HUDEP-2 (cell line): Measurements from ENCODE around the gene KRT39.

ENCODE experiments used
- DNase-seq, 76 experiments: peaks; one replicate each; lab custom pipeline; 2025; ENCODE audit not compliant: unreplicated experiment in 76 of 76; lab: John Stamatoyannopoulos, UW

Gene KRT39

DNA sequence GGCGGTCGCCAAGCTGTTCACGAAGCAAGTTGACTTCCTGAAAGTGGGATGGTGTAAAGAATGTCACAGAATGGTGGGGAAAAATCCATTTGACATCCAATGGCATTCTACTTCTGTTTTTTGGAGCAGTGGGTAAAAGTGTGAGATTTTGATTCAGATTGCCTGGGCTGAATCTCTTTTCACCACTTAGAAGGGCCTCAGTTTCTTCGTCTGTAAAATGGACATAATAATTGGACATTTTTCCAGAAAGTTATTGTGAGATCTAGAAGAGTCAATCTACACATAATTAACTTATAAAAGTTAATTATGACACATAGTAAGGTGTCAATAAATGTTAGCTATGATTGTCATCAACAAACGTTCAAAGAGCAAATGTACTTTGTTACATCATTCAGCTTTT, 14.4 kb upstream of the KRT39 start:
- no peak for DNase-seq

GRCh38 chr17:40980596-40980995, 13.8 kb upstream of the KRT39 start:
- no peak for DNase-seq

- DNase-seq = no peak
Measured at GRCh38 chr17:40980117-40980516, 13.4 kb upstream of the KRT39 start.

DNA sequence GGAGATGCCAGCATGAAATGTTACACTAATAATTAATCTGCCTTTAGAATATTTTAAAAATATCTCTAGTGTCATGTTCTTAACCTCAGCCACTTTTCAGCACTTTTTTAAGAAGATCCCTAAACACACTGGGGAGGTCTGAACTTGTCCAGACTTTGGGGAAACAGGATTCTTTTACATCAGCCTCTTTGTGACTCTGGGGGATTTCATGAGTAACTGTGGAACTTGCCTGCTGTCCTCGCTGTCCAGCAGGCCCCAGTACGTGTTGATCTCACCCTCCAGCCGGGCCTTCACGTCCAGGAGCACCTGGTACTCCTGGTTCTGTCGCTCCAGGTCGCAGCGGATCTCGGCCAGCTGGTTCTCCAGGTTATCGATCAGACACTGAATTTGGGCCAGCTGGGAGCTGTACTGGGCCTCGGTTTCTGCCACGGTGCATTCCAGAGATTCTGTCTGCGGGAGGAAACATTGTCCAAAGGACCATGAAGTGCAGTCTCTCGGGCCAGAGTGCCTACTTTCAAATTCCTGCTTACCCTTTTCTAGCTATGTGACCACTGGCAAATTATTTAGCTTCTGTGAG, 11.9 kb upstream of the KRT39 start:
- no peak for DNase-seq

GRCh38 chr17:40975516-40975915, 8.8 kb upstream of the KRT39 start:
- DNase-seq = no peak

GRCh38 chr17:40974366-40974765, 7.6 kb upstream of the KRT39 start:
- no peak for DNase-seq

DNA sequence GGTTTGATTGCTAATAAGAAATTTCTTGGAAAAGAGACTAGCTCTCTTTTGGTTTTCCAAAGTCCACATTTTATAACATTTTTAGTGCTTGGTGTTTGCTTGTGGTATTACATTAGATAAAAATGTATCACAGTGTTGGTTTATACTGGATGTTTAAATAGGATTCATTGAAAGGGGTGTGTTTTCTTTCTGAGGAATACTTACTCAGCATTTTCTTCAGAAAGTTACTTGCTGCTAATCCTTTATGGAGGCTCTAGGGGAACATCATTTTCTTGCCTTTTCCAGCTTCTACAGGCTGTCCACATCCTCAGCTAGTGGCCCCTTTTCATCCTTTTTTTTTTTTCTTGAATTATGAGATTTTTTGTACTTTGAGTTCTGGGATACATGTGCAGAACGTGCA, 834 bp upstream of the KRT39 start:
- DNase-seq = no peak

GRCh38 chr17:40963838-40964237, 2.9 kb downstream of the KRT39 start:
- no peak for DNase-seq

DNA sequence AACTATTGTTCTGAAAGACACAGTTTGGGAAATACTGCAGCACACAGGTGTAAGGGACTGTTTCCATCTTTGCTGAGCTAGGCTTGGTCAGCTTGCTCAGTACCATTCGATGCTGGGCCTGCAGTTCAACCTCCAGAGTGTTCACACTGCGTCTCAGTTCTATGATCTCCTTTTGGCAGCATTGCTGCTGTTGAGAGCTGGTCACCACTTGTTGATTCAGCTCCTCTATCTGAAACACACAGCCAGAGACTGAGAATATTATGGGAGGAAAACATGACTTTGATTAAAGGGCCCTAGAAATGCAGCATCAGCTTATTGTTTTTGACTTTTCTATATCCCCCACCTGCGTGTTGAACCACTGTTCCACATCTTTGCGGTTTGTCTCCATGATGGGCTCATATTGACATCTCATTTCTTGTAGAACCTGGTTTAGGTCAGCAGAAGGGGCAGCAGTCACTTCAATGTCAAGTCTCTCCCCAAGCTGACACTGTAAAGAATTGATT, 4.6 kb downstream of the KRT39 start:
- no peak for DNase-seq

- DNase-seq = no peak
Measured at GRCh38 chr17:40961591-40961990, 5.2 kb downstream of the KRT39 start.

- DNase-seq = no peak
Measured at GRCh38 chr17:40960144-40960543, 6.6 kb downstream of the KRT39 start.

DNA sequence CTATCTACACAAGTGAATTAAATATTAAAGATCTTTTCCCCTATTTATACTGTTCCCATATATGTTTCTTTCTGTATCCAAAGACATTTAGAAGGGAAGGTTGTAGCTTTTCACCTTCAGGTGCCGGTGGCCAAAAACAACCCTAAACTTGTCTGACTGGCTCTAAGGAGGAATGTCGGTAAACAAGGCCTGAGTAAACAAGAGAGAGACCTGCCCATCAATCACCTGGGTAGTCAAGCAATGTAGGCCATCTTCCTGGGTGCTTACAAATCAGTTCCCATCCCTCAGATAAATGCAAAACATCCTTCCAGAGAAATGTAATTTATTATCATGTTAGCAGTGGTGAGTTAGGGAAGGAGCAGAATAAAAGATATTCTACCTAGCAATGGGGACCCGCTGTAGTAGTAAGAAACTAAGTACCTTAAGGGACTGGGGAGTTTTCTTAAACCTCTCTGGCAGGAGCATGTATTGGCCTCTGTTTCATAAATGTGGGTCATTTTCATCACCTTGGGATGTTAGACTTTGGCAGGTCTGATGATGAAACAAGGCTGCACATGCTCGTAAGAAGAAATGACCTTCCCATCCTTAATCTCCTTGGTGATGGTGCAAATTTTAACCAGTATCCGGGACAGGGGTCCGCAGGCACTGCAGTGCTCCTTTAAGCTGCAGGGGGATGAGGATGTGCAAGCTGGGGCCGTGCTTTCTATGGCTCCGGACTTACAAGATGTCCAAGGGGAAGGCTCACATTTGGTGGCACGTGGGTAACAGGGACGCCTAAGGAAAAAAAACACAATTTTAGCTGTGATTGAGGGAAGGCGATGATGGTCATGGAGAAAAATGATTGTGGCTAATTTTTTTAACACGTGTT, 8.4 kb downstream of the KRT39 start:
- DNase-seq = no peak

DNA sequence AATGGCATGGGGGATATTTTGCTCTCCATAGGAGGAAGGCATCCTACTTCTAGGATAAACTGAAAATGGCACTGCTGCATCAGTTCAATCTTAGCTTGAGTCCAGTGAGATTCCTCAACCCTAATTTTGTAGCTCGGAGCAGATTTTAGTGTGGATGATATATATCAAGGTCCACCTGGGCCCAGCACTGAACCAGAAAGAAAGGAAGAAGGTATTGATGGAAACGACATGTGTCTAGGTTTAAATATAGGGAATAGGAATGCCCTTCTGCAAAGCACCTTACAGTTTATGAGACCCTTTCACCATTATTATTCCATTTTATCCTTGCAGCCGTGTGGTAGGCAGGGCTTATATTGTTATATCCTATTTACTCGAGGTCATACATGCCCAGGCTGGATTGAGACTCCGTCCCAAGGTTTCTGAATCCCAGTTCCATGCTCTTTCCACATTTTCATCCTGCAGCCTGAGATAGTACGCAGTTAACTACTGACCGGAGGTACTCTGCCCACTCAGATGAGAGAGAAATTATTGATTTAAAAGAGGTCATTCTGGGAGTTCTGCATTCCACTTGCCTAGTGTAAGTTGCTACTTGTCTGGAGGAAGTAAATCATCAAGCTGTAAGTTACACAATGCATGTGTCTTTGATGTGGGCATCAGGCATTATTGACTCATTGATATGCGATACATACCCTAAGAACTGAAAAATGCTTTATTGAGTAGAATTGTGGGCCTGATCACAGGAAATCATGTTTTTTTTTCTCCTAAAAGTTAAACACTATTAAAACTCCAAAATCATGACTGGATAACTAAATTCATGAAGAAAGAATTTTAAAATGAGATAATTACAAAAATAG, 10.1 kb downstream of the KRT39 start:
- no peak for DNase-seq

DNA sequence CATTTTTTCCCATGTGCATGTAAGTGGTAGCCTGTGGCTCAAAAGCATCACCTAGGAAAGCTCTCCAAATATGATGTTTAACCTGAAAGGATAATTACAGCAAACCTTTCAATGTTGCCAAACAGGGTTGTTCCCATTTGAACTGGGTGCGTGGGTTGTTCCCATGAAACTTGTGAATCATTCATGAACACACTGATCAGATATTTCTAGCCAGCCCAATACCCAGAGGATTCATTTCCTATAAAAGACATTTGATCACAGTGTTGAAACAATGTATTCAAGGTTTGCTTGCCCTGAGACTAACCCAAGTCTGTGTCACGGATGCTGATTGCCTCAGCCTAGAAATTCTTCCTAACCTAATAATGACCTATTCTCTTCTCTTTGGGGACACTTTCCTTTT, 12.9 kb downstream of the KRT39 start:
- DNase-seq = no peak

- DNase-seq = no peak
Measured at GRCh38 chr17:40952661-40953060, 14.1 kb downstream of the KRT39 start.

DNA sequence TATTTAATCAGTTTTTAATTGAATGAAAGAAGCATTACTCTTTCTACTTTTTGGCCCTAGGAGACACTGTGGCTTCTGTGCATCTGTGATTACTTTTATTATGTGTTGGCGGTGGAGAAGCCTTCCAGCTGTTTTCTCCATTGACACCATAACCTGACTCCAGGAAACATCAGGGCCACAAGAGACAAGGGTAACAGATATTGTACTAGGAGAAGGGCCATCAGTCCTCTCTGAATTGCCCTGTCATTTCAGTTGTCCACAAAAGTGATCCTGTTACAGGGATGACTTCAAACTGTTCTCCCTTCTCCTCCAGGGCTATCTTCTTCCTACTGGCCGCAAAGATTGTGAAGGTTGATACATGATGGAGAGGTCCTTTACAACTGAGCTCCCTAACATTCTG, 14.6 kb downstream of the KRT39 start:
- DNase-seq = no peak

DNA sequence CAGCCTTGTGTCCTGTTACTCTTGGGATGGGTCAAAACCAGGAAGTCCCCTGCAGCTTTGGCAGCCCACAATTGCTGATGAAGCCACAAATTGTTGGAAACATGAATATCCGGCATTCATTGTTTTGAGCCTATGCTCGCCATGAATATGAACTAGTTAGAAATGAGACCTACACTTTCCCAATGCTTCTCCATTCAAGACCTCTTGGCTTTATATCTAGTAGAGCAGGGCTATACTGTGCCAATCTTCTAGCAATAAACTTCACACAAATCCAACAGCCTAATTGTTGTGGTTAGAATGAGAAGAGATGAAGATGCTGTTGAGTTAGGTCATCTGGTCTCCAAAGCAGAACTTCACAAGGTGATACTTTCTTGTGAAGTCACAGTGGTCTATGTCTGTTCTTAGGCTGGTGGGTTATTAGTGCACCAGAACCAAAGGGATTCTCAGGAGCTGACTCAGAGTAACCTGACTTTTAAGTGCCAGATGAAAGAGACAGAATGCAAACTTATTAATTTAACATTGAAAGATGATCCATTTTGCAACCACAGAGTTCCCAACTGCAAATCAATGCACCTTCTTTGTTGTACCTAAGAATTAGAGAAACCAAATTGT, 15.6 kb downstream of the KRT39 start:
- DNase-seq = no peak

DNA sequence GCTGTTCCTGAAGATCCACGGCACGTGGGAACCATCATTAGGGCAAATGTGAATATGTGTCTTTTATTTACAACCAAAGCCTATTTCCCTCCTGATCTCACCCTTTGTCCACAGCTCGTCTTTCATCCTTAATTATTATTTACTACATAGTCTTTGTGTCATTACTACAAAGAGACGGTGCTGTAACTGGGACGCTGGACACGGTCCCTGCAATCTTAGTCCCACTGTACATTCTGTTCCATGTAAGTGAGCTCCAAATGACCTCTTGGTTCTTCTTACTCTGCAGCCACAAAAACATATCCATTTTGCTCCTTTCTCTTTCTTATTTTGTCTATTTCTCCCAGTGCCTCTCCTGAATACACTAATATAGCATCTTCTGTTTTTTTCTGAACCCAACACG, 16.6 kb downstream of the KRT39 start:
- no peak for DNase-seq

GRCh38 chr17:40949418-40949817, 17.3 kb downstream of the KRT39 start:
- no peak for DNase-seq

DNA sequence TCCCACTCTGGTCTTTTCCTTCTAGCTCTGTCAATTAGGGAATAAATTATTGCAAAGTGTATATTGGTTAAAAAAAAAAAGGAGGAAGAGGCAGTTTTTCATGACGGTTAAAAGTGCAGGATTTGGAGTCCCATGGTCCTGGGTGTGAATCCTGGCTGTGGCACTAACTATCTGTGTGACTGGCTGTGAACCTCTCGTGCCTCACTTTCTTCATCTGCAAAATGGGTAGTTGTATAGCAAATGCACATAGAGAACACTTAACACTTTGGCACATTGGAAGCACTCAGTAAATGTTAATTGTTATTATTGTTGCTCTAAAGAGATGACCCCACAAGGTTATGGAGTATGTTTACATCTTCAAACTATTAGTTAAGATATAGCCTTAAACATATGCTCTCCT, 18.8 kb downstream of the KRT39 start:
- no peak for DNase-seq

DNA sequence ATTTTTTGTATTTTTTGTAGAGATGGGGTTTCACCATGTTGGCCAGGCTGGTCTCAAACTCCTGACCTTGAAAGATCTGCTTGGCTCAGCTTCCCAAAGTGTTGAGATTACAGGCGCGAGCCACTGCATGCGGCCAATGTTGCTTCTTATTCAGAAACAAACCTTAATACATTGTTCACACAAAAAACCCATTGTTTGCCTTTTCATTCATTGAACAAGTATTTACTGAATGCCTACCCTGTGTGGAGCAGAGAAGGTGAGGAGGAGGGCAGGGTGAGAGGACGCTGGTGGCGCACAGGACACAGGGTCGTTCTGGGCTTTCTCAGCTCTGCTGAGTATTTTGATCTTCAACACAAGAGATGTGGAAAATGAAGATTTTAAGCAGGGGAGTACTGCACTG, 21.3 kb downstream of the KRT39 start:
- no peak for DNase-seq
